Stimulated activated CD8-positive, alpha-beta memory T cell treated with anti-CD3 and anti-CD28 coated beads, Interleukin-2, amount 100 ng/mL, for 48 hours (primary cell): ENCODE results near the gene PSD4.

Source experiments
- DNase-seq, 2 donors: peaks; one replicate each; pipeline ENCODE4 v3.0.0-alpha.2; 2020; ENCODE audit warnings: low read depth in 2 of 2

The PSD4 gene

GRCh38 chr2:113173542-113174375, at the start of gene PSD4:
Gene PSD4 (plus strand): TSS chr2:113173971. CDS start chr2:113182457, 8,486 bp downstream.
- peak; percentile 79 for DNase-seq

- no peak for DNase-seq
These were observed 49.4 kb upstream of the PSD4 start for GRCh38 chr2:113124181-113124961.

- DNase-seq, result no peak
These were observed 48.6 kb upstream of the PSD4 start for GRCh38 chr2:113124984-113125855.

GRCh38 chr2:113126845-113127645, 46.7 kb upstream of the PSD4 start, which contains the start of gene IL1RN:
Gene IL1RN (plus strand): TSS chr2:113127598. CDS start chr2:113127625, 27 bp downstream.
- DNase-seq, result no peak

- no peak for DNase-seq
These were observed 45.9 kb upstream of the PSD4 start for GRCh38 chr2:113127646-113128570.

- no peak for DNase-seq
These were observed 44.2 kb upstream of the PSD4 start for GRCh38 chr2:113129519-113130078.

- DNase-seq, result no peak
These were observed 42.2 kb upstream of the PSD4 start for GRCh38 chr2:113131352-113132185.

- no peak for DNase-seq
These were observed 41.3 kb upstream of the PSD4 start for GRCh38 chr2:113132414-113133021.

GRCh38 chr2:113133704-113134598, 39.8 kb upstream of the PSD4 start:
- no peak for DNase-seq

- DNase-seq, result no peak
These were observed 39.1 kb upstream of the PSD4 start for GRCh38 chr2:113134717-113135116.

GRCh38 chr2:113135317-113135716, 38.5 kb upstream of the PSD4 start:
- DNase-seq, result no peak

- no peak for DNase-seq
These were observed 36.7 kb upstream of the PSD4 start for GRCh38 chr2:113136828-113137775.

- DNase-seq, result no peak
These were observed 35.9 kb upstream of the PSD4 start for GRCh38 chr2:113137827-113138226.

- DNase-seq, result no peak
These were observed 35.1 kb upstream of the PSD4 start for GRCh38 chr2:113138428-113139322.

- no peak for DNase-seq
These were observed 32.3 kb upstream of the PSD4 start for GRCh38 chr2:113141451-113141850.
